Ishikawa (cell line): ENCODE results near the gene INS.

ENCODE experiments used
- EP300 ChIP-seq: IDR thresholded peaks from 2 replicates; pipeline ENCODE4 v1.6.1; 2012; ENCODE audit warnings: borderline replicate concordance
- RAD21 ChIP-seq: IDR thresholded peaks from 2 replicates; pipeline ENCODE4 v1.6.1; 2012; ENCODE audit warnings: low read depth
- ZBTB7A ChIP-seq: IDR thresholded peaks from 2 replicates; pipeline ENCODE4 v1.6.1; 2012; ENCODE audit warnings: low read depth
- TF ChIP-seq, protein P1 (sequence below): IDR thresholded peaks from 2 replicates; pipeline ENCODE4 v1.6.1; 2012

DNA sequence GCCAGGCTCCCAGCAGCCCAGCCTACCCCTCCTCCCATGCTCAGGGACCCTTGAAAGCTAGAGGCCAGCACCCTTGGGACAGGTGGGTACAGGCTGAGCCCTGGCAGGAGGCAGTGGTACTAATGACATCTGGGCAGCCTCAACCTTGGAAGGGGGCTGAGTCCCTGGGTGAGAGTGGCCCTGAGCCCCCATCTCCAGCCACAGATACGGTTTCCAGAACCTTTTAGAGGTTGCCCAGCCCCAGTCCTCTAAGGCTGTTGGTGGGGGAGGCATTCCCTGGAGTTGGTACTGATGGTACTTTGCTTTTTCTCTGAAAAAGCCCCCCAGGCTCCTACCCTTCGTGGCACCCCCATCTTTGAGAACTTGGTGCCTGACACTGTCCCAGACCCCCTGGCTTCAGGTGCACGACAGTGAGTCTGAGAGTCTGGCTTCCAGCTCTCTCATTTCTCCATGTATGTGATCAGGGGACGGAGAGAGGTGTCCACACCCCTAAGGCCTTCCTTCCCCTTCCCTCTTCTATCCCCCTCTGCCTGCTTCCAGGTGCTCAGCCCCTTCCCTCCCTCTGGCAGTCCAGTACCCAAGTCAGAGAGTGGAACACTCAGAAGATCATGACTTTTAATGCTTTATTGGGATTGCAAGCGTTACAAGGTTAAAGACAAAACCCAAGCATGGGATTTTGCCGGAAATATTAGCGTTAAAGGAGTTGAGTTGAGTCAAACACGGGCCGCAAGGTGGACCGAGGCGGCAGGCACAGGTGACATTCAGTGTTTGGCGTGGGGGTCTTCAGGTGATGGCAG is 32.3 kb downstream of the INS start:
- no peak for TF ChIP-seq RAD21
- TF ChIP-seq, protein P1, sequence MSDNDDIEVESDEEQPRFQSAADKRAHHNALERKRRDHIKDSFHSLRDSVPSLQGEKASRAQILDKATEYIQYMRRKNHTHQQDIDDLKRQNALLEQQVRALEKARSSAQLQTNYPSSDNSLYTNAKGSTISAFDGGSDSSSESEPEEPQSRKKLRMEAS: no peak
- no peak for TF ChIP-seq EP300
- TF ChIP-seq ZBTB7A: no peak
